ENCODE results near the gene PFN3. TPM values are rescaled to one million over a fixed set of nuclear protein-coding genes. Genes with fewer than 3 reads are reported as not detected.
"Not testable (repeated sequence)": the region's sequence is repeated elsewhere in the genome, so short reads cannot be mapped to it uniquely, and the experiment has no call there.

PFN3 gene
- total RNA-seq, 1 donor from 2014 or later = not detected

DNA sequence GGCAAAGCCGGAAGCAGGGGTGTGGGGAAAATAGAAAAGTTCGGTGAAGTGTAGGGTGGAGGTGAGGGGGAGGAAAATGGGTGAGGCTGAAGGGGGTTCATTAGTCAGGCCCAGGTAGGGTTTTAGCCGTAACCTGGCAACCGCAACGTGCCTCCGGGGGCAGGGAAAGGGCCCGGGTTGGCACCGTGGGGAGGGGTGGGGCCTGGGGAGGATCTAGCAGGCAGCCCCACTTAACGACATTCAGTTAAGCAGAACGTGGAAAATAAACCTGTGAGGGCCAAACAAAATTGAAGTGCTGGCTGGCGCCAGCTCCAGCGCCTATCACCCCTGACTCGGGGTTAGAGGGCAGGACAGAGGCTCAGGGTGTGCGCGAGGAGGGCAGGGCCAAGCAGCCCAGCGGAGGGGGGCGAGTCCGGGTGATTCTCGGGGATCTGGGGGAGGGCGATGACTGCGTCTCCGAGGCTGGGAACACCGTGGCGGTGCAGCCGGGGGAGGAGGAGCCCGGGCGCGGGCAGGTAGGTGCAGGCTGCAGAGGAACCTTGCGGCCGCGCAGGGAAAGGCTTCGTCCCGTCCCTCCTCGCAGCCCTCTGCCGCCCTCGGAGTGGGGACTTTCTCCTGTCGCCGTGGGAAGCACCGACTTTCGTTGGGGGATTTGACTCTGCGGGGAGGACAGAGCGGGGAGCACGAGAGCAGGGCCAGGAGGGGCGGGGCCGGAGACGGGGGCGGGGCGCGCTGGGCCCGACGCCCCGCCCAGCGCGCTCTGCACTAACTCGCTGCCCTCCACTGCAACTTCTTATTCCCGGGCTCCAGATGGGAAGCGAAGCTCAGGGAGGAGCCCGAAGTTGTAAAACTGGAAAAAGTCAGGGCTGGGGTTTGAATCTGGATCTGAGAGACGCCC is 37.6 kb downstream of the PFN3 start:
- ATAC-seq = peak; percentile 63
- peak; percentile 81 for DNase-seq (ENCODE audit: low spot score)

DNA sequence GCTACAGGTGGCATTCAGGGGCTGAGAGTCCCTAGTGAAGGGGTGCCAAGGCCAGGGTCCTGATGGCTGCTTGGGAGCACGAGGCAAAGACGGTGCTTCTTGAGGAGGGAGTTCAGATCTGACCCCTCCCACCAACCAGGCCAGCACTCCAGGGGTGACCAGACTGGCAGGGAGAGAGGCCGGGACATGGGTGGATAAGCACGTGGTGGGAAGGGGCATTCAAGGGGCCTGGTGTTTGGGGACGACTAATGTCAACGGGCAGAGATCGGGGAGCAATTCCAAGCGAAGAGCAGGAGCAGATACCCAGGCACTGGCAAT is 38.2 kb downstream of the PFN3 start:
- no peak for DNase-seq (ENCODE audit: low spot score)
- no peak for ATAC-seq

DNA sequence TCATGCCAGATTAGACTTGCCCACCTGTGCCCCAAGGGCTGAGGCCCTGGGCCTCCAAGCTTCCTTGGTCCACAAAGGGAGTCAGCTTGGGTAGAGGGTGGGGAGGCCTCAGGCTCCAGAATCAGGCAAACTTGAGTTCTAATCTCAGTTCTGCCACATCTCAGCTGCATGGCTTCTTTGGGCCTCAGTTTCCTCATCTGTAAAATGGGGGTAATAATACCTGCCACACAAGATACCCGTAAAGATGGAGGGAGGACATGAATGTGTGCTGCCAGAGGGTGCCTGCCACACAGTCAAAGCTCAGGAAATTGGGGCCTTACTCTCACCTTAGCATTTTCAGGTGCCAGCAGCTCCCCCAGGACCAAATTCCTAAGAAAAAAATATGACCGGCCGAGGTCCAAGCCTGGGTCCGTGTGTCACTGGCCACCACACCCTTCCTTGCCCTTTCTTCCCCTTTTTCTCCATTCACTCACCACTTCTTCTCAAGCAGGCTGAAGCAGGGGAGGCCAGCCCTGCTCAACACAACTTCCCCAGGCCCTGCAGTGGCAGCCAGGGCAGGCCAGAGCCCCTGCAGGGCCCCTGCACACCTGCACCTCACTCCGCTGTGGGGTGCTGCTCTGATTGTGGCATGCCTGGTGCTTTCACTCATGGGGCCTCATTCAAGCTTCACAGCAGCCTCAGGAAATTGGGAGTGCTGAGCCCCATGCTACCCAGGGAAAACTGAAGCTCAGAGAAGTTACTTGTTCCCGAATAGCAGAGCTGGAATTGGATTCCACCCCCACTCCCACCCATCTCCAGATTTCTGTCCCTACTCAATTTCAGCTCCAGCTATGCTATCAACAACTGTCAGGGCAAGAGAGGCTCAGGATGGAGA is 38.8 kb downstream of the PFN3 start:
- ATAC-seq (no peak), DNase-seq (ENCODE audit: low spot score) (no peak)

DNA sequence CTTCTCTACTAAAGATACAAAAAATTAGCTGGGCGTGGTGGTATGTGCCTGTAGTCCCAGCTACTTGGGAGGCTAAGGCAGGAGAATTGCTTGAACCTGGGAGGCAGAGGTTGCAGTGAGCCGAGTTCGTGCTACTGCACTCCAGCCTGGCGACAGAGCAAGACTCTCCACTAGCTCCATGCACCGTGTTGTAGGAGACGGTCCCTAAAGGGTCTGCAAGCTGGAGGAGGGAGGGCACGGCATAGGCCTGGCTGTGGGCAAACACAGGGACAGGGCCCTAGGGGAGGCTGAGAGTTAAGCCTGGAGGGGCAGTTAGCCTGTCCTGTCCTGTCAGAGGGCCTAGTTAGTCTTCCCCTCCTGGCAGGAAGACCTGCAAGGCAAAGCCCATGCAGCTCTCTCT is 39.7 kb downstream of the PFN3 start:
- DNase-seq (ENCODE audit: low spot score); ATAC-seq: not testable (repeated sequence)

DNA sequence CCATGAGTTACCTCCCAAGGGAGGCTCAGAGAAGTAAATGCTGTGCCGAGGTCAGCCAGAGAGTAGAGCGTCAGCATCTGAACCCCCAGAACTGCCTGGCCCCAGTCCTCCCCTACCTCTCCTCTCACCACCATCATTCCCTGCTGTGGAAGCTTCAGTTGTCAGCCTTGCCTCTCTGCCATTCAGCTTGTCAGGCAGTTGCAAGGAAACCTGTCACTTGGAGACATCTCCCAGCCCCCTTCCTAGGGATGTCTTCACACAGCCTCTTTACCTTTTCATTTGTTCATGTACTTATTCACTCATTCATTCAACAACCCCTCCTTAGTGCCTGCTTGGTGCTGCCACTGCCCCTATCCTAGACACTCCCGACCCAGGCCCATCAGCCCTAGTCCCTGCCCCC is 40.6 kb downstream of the PFN3 start:
- no peak for DNase-seq (ENCODE audit: low spot score)

DNA sequence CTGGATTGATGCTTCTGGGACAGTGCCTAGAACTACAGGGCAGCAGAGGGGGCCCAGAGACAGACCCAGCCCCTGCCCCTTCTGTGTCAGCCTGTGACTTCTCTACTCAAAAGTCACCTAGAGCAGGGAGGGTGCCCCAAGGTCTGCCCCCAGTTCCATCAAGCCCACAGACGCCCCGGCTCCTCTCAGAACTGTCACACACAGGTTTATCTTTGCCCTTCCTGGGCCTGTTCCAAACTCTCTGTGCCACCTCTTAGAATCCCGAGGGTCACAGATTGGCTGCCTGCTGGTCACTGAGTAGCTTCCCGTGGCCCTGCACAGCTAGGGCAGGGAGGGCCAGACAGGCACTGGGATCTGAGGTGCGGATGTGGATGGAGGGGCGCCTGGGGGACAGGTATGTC is 41.0 kb downstream of the PFN3 start:
- ATAC-seq (peak; percentile 11), DNase-seq (ENCODE audit: low spot score) (peak; percentile 71)

More for the DNA sequence above, 40.6 kb downstream of the PFN3 start:
- ATAC-seq = no peak

DNA sequence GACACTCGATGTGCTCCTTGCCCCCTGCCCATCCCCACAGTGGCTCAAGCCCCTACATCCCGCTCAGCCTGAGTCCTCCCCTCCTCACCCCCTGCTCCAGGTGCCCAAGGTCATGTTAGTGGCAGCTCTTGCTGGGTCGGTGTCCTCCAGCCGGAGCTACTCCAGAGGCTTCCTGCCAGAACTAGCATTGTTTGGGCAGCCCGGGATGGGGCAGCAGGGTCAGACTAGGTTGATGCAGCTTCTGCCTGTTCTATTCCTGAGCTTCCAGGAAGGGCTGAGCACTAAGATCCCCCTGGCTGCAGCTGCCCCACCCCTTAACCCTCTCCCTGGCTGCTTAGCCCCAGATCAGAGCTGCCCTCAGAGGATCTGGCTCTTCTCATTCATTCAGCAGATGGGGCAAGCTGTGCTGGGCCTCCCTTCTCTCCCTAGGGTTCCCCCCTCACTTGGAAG is 42.1 kb downstream of the PFN3 start:
- peak; percentile 89 for DNase-seq (ENCODE audit: low spot score)
- peak; percentile 67 for ATAC-seq

DNA sequence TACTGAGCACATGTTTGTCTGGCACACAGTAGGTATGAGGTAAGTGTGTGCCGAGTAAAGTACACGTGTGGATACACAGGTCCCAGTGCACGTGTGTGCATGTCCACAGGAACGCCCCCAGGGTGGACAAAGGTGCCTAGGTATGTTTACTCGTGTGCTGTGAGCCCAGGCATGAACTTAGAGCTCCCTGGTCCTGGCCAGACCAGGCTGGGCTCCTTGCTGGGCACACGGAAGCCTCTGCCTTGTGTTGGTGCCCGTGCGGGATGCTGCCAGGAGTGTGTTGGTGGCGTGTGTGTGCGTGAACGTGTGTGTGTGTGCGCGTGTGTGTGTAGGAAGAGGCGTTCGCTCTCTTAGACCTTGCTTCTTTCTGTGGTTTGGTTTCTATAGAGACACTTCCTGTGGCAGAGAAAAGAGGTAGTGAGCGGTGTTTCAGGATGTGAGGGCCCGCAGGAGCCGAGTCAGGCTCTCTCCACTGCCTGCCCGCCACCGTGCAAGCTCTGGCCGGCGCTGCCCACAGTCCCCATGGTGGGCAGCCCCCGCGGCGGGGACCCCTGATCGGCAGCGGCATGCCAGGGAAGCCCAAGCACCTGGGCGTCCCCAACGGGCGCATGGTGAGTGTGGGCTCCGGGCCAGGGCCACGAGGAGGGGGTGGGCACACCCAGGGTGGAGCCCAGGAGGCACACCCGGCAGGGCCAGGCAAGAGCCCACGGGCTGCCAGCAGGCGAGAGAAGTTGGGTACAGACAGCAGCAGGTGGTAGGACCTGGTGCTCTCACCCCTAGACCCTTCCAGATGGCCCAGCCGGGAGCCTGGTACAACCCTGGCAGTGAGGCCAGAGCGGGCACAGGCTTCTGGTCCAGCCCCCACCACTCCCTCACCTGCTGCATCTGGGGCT is 42.8 kb downstream of the PFN3 start, which contains the start of gene RGS14:
Gene RGS14 (plus strand): TSS at position 466 of the 893 bp plus-strand sequence. CDS start 101 bp downstream, at position 567.
- DNase-seq (ENCODE audit: low spot score) (peak; percentile 64), ATAC-seq (peak; percentile 54)

DNA sequence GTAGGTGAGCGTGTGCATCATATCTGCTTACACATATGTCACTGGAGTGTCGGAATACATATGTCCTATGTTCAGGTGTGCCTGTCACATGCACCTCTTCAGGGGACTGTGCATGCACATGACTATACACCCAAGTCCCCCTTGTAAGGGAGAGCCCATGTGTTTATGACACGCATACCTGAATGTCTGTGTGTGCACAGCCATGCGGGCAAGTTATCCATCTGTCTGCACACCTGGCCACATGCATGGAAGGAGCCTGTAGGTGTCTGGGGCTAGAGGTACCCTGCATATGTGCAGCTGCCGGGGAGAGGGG is 43.4 kb downstream of the PFN3 start:
- DNase-seq (ENCODE audit: low spot score) = no peak
- no peak for ATAC-seq

DNA sequence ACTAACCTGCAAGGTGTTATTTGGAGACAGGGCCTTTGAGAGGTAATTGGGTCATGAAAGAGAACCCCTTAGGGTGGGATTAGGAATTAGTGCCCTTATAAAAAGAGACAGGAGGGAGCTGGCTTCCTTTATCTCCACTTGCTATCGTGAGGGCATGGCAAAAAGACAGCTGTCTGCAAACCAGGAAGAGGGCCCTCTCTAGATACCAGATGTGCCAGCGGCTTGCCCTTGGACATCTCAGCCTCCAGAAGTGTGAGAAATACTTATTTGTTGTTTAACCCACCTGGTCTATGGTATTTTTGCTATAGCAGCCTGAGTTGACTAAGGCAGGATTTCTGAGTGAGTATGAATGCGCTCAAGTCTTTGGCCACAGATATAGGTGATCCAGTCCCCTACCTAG is 43.7 kb downstream of the PFN3 start:
- no peak for ATAC-seq
- DNase-seq (ENCODE audit: low spot score) = no peak

DNA sequence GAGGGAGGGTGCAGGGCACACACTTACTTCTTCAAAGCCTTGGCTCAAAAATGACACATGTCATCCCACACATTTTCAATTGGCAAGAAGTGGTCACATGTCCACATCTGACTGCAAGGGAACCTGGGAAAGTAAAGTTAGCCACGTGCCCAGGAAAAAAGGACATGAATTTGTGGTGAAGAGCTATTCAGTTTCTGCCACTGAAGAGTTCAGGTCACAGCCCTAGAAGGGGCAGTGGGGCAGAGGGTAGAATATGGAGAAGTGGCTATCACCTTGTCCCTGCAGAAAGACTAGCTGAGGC is 44.6 kb downstream of the PFN3 start:
- DNase-seq (ENCODE audit: low spot score) (no peak), ATAC-seq (no peak)

DNA sequence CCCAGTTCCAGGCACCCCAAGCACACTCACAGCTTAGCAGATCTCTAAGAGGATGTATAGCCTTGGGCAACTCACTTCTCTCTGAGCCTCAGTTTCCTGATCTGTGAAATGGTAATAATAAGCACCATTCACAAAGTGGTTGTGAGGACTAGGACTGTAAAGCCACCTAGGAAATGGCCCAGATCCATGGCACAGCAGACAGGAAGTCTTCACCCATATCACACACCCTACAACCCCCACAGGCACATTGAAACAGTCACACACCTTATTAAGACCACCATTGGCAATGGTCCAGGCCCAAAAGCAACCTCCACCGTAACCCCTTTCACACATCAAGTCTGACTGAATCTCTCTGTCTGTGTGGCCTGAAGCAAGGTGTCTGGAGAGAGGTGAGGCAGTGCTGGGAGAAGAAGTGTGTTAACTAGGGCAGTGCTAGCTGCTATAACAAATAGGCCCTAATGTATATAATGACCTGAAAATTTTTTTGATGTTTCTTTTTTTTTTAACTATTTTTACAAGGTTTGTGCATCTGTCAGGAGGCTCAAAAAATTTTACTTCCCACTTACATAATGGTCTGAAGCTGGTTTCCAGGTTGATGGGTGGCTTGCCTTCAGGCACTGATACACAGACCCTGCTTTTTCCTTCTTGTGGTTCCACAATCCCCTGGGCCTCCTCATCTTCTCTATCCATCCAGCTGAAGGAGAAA is 45.1 kb downstream of the PFN3 start:
- ATAC-seq = no peak
- DNase-seq (ENCODE audit: low spot score) = no peak

DNA sequence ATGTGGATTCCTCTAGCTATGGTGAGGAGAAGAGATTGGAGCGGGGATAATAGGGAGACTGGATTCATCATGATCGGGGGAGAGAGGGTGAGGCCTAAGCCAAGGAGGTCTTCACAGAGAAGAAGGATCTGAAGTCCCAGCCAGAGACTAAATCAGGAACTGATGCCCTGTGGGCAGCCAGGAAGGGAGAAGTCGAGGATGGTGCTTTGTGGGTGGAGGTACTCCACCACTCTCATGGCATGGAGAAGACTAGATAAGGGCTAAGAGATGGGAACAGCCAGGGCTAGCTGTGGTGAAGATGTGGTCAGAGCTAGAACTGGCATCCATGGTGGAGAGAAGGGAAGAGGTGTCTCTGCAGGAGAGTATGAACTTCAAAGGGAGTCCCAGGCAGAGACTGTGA is 45.8 kb downstream of the PFN3 start:
- DNase-seq (ENCODE audit: low spot score) = no peak
- no peak for ATAC-seq

DNA sequence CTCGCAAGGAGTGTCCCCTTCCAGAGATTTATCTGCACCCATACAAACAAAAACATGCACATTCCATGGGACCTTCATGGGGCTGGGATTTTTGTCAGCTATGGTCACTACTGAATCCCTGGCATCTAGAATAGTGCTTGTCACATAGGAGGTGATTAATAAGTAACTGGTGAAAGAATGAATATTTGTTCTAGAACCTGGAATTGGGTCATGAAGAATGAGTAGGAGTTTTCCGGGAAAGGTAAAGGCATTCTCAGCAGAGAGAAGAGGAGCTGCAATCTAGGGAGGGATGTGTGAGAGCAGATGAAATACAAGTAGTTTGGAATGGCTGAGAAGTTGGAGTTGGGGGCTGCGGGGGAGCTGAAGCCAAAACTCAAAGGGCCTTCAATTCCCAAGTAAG is 46.2 kb downstream of the PFN3 start:
- ATAC-seq = peak; percentile 29
- DNase-seq (ENCODE audit: low spot score) = no peak

DNA sequence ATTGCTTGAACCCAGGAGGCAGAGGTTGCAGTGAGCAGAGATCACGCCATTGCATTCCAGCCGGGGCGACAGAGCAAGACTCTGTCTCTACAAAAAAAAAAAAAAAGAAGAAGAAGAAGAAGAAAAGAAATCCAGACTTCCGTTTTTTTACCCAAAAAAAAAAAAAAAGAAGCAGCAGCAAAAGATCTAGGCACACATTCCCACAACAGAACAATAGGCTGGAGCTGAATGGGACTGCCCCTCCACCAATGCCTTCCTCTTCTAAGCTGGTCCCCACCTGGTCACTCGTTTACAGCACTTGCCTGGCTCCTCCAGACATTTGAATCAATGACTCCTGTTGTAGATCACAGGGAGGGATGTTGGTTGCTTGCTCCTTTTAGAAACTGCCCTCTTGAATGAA is 47.4 kb downstream of the PFN3 start:
- ATAC-seq = no peak
- DNase-seq (ENCODE audit: low spot score) = no peak

DNA sequence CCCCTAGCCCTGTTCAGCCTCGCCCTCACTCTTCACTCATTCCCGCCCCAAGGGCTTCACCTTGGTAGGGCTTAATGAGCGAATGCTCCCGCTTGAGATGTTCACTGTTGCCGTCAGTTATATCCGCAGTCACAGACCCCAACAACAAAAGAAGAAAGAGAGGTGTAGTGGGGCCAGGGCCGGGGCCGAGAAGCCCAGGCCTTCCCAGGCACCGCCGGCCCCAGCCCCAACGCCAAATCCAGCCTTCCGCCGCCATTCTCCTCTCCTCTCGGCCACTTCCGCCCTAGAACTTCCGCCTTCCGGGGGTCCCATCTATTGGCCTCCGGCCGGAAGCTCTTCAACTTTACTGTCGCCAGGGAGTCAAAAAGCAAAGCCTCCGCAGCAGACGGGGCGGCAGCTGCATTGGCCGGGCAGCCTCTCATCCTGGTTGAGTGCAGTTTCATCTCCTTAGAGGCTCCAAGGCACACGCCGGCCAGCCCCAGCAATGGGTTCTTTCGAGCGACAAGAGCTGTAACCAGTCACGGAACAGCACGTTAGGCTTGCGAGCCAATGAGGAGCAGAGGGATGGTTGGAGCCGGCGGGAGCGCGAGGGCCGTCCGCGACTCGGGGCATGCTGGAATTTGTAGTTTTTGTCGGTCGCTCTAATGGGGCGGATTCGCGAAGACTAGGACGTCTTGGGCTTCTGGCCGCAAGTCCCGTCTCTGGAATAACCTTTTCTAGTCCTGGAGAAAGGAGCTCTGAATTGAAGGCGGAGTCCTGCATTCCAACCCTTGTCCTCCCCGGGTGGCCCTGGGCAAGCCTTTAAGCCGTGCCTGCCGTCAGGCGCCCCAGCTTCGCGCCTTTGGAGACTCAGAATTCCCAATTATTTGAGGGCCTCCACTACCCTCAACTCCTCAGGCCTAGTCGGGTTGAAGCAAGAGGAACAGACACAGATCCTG is 48.8 kb downstream of the PFN3 start, which contains the start of gene LMAN2:
Gene LMAN2 (minus strand): TSS at position 277 of the 938 bp plus-strand sequence. CDS start 21 bp downstream, at position 256.
- peak; percentile 96 for DNase-seq (ENCODE audit: low spot score)
- ATAC-seq = peak; percentile 91

DNA sequence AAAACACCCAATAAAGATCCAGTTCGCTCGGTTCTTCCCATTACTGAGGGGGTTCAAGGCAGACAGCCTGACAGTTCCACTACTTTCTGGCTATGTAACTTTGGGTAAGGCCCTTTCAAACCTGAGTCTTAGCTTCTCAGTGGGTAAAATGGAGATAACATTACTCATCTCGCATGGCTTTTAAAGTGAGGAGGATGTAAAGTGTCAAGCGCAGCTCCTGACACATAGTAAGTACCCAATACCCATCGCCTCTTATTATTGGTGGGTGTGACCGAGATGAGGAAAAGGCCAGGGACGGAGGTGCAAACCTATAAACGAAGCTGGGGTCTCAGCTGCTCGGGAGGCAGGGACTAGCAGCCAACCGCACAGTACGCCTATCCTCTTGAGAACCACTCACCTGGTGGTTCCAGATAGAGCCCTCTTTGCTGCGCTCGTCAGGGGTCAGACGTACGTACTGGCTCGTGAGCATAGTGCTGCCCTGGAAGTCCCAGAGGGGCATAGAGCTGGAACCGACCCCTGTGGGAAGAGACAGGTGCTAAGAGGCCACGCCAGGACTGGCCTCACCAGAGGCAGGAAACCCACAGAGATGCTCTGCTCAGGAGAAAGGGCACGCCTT is 49.6 kb downstream of the PFN3 start:
- DNase-seq (ENCODE audit: low spot score) (no peak), ATAC-seq (no peak)
